ENCODE measurements around the gene BCAS3. TPM values are rescaled to one million over a fixed set of nuclear protein-coding genes. Genes with fewer than 3 reads are reported as not detected.

The BCAS3 gene
- total RNA-seq, 4 donors from 2014 or later, result 18.7 to 37.8 (median 24.9) TPM

GRCh38 chr17:61160204-61160603, 482.6 kb downstream of the BCAS3 start:
- no peak for TF ChIP-seq CTCF (IDR thresholded peaks at IDR 0.05)
- ATAC-seq (ENCODE audit: low FRiP score), result no peak
- DNase-seq (ENCODE audit: low spot score), result no peak

- DNase-seq (ENCODE audit: low spot score), result no peak
Measured at GRCh38 chr17:61160789-61161445, 483.3 kb downstream of the BCAS3 start.

DNA sequence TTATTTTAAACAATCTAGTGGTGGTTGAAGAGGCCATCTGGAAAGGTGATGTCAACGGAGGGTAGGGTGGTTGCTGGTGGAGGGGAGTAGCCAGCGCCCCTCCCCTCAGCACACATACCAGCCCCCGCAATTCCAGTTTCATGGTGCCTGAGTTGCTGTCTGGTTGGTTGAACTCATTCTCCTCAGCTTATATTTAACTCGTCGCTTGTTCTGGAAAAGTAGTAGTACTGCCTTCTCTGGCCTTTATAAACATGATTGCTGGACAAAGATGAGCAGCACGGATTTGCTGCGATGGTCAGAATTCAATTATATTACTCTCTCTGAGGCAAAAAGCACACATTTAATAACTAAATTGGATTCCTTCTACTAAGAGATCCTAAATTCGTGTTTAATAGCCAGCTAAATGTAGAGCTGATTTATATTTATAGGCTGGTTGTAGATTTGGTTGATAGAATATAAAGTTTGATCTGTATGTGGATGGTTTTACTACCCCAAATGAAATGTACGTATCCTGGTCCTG, 484.0 kb downstream of the BCAS3 start:
- no peak for TF ChIP-seq CTCF (IDR thresholded peaks at IDR 0.05)
- no peak for ATAC-seq (ENCODE audit: low FRiP score)
- DNase-seq (ENCODE audit: low spot score), result no peak

More at GRCh38 chr17:61160789-61161445, 483.3 kb downstream of the BCAS3 start:
- TF ChIP-seq CTCF (IDR thresholded peaks at IDR 0.05), result no peak
- ATAC-seq (ENCODE audit: low FRiP score), result no peak

DNA sequence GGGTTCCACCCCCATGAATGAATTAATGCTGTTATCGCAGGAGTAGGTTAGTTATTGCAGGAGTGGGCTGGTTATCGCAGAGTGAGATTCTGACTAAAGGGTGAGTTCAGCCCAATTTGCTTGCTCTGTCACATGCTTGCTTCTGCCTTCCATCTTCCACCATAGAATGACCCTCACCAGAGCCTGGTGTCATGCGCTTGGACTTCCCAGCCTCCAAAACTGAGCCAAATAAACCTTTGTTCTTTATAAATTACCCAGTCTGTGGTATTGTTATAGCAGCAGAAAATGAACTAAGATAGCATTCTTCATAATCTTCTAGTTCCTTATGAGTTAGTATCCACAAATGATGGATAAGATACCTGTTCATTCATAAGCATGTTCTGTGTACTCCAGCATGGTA, 486.9 kb downstream of the BCAS3 start:
- ATAC-seq (ENCODE audit: low FRiP score) (no peak), DNase-seq (ENCODE audit: low spot score) (no peak)
- no peak for TF ChIP-seq CTCF (IDR thresholded peaks at IDR 0.05)

DNA sequence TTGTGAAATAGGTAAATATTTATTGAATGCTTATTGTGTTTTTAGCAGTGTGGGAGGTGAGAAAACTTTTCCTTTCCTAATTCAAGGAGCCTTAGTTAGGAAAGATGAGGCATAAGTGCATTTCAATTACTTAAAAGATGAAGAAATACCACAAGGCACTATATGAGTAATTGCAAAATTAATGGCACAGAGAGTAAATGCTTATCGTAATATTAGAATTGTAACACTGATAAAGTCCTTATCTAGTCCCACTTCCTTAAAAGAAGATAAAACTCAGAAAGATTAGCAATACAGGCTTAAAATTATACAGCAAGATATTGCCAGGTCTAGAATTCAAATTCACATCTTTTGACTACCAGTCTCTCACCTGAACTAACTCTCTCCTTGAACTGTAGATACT, 489.4 kb downstream of the BCAS3 start:
- no peak for ATAC-seq (ENCODE audit: low FRiP score)
- TF ChIP-seq CTCF (IDR thresholded peaks at IDR 0.05), result no peak
- DNase-seq (ENCODE audit: low spot score), result no peak

GRCh38 chr17:61168506-61168905, 490.9 kb downstream of the BCAS3 start:
- DNase-seq (ENCODE audit: low spot score) (no peak), ATAC-seq (ENCODE audit: low FRiP score) (no peak)
- TF ChIP-seq CTCF (IDR thresholded peaks at IDR 0.05), result no peak

- ATAC-seq (ENCODE audit: low FRiP score) (no peak), DNase-seq (ENCODE audit: low spot score) (no peak)
- TF ChIP-seq CTCF (IDR thresholded peaks at IDR 0.05), result no peak
Measured at GRCh38 chr17:61174310-61174709, 496.7 kb downstream of the BCAS3 start.
